DMS114 treated with DMSO at 0.1 percent for 48 hours (cell line): ENCODE measurements around the gene ACTL8.

Experiments
- DNase-seq: peaks from one replicate; lab custom pipeline; 2025; ENCODE audit not compliant: unreplicated experiment; lab: John Stamatoyannopoulos, UW

The ACTL8 gene

GRCh38 chr1:17870679-17871078 lies 115.5 kb downstream of the ACTL8 start:
- no peak for DNase-seq

GRCh38 chr1:17873007-17873675 lies 118.0 kb downstream of the ACTL8 start:
- no peak for DNase-seq

DNA sequence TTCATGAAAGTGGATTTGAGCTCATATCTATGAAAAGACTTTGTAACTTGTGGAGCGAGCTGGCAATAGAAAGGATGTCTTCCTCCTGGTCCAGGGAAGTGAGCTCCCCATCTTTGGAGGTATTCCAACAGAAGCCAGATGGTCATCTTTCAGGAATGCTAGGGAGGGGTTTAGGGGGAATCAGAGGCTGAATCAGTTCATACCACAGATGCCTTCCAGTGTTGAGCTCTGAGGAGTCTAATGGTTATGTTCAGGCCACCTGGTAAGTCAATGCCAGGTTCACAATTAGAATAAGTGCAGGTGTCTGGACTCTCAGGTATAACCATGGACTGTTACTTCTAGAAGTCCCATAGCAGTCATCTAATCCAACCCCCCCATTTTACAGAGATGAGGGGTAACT lies 119.1 kb downstream of the ACTL8 start:
- DNase-seq = no peak

DNA sequence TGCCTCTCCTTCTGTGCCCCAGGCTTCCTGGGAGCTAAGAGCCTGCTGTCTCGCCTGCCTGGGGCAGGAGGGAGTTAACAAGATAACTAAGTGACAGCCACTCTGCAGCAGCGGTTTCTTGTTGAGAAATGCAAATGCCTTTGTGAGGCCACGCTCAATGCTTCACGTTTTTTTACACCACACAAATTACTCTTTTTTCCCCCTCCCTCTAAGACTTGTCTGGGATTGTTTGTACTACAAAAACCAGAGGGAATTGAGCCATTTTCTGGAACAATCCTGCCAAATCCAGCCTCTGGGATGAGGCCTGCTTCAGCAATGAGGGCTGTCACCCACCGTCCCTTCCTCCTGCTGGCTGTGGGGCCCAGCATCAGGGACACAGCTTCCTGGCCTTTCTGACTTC lies 119.6 kb downstream of the ACTL8 start:
- DNase-seq = no peak

DNA sequence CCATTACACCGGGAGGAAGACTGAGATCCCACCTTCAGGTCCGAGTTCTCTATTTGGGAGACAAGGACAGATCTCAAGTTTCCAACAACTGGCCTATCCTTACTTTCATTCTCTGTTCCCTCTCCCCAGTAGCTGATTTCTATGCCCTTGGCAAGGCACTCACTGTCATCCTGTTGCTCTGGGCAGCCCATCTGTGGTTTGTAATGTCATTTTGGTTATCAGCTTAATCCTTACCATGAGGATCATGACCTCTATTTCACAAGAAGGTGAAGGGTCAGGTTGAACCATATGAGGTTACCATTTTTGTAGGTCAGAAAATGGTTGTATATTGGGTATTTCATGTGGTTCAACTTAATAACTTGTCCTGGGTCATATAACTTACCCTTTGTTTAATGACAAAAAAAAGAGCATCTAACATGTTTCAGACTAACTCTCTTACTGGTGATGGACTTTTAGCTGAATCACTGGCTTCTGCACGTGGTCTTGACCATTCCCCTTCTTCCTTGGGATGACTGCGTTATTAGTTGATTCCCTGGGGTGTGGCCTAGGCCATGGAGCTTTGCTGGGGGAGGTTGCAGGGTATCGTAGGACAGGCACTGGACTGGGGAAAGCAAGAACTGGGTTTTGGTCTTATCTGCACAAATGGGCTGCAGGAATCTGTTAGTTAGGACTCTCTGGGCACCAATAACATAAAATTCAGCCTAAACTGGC lies 120.2 kb downstream of the ACTL8 start:
- no peak for DNase-seq

- DNase-seq = no peak
Observed at GRCh38 chr1:17875882-17876280, 120.7 kb downstream of the ACTL8 start.
